ENCODE data around the gene ATP2A1.
"Not testable (repeated sequence)": the region's sequence is repeated elsewhere in the genome, so short reads cannot be mapped to it uniquely, and the experiment has no call there.

DNA sequence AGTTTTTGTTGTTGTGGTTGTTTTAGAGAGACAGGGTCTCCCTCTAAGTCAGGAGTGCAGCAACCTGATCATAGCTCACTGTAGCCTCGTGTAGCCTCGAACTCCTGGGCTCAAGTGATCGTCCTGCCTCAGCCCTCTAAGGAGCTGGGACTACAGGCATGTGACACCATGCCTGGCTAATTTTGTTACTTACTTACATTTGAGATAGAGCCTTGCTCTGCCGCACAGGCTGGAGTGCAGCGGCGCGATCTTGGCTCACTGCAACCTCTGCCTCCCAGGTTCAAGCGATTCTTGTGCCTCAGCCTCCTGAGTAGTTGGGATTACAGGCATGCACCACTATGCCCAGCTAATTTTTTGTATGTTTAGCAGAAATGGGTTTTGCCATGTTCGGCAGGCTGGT lies 10.6 kb upstream of the ATP2A1 start:
- TF ChIP-seq, protein P1, sequence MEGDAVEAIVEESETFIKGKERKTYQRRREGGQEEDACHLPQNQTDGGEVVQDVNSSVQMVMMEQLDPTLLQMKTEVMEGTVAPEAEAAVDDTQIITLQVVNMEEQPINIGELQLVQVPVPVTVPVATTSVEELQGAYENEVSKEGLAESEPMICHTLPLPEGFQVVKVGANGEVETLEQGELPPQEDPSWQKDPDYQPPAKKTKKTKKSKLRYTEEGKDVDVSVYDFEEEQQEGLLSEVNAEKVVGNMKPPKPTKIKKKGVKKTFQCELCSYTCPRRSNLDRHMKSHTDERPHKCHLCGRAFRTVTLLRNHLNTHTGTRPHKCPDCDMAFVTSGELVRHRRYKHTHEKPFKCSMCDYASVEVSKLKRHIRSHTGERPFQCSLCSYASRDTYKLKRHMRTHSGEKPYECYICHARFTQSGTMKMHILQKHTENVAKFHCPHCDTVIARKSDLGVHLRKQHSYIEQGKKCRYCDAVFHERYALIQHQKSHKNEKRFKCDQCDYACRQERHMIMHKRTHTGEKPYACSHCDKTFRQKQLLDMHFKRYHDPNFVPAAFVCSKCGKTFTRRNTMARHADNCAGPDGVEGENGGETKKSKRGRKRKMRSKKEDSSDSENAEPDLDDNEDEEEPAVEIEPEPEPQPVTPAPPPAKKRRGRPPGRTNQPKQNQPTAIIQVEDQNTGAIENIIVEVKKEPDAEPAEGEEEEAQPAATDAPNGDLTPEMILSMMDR (IDR thresholded peaks at IDR 0.05) = not testable (repeated sequence)
- TF ChIP-seq EZH2, EZH2phosphoT487 (IDR thresholded peaks at IDR 0.05): not testable (repeated sequence)

Data from neural progenitor cell (in vitro differentiated cells).